Calu3 (cell line): ENCODE measurements around the gene ANKMY1. TPM values are rescaled to one million over a fixed set of nuclear protein-coding genes. Genes with fewer than 3 reads are reported as not detected.

Experiments used
- BruUV-seq: library from RNA; stranded (reverse); fragments of 400-500 nt; replicated peaks from 2 replicates; lab custom pipeline; 2021; lab: Mats Ljungman, UMichigan
- CTCF ChIA-PET: fragments of 300-600 bp; sonication (Branson Sonifier 250); formaldehyde crosslinking; loops from one replicate; lab custom pipeline; 2022; ENCODE audit warnings: antibody characterized with exemption; lab: Charles Lee
- DNase-seq: peaks from one replicate; pipeline ENCODE4 v3.0.0; 2022
- H3K27ac Mint-ChIP-seq: one replicate; pipeline ENCODE4 v1.8.0; 2022; ENCODE audit warnings: mixed read lengths; ENCODE audit not compliant: unreplicated experiment
- H3K27me3 Mint-ChIP-seq: one replicate; pipeline ENCODE4 v1.8.0; 2022; ENCODE audit warnings: mixed read lengths; ENCODE audit not compliant: unreplicated experiment
- H3K36me3 Mint-ChIP-seq: one replicate; pipeline ENCODE4 v1.8.0; 2022; ENCODE audit warnings: mild to moderate bottlenecking, moderate library complexity, mixed read lengths; ENCODE audit not compliant: insufficient read depth, unreplicated experiment
- H3K4me1 Mint-ChIP-seq: one replicate; pipeline ENCODE4 v1.8.0; 2022; ENCODE audit warnings: mild to moderate bottlenecking, low read depth, mixed read lengths; ENCODE audit not compliant: unreplicated experiment
- H3K4me3 Mint-ChIP-seq: one replicate; pipeline ENCODE4 v1.8.0; 2022; ENCODE audit warnings: mild to moderate bottlenecking, low read depth, moderate library complexity, mixed read lengths; ENCODE audit not compliant: unreplicated experiment
- H3K9me3 Mint-ChIP-seq: one replicate; pipeline ENCODE4 v1.8.0; 2022; ENCODE audit warnings: low read depth, mixed read lengths; ENCODE audit not compliant: unreplicated experiment
- CTCF ChIP-seq: fragments of 200-600 bp; IDR thresholded peaks from one replicate; pipeline ENCODE4 v1.8.0; 2022; ENCODE audit warnings: antibody characterized with exemption; ENCODE audit not compliant: unreplicated experiment
- intact Hi-C: fragments of 100-400 bp; cut with micrococcal nuclease; formaldehyde crosslinking; loops from one replicate; pipeline ENCODE4 v1.10.0; 2022; ENCODE audit not compliant: unreplicated experiment
- total RNA-seq: library from RNA; stranded (reverse); gene quantifications from 2 replicates; pipeline ENCODE4 v1.2.3, GENCODE V29; 2022

ANKMY1 gene
- total RNA-seq, 1 experiment from 2014 or later = 38.2 TPM

- no peaks in the 10 kb centered on the region for H3K9me3 Mint-ChIP-seq
- BruUV-seq = TSS peak; percentile 18
- no peak for DNase-seq
- no peak overlapping the region for H3K4me3 Mint-ChIP-seq
- intact Hi-C loops = no loop called here
- TF ChIP-seq CTCF = no peak
- H3K4me1 Mint-ChIP-seq = peaks cover 32% of the 10 kb centered on the region
- H3K36me3 Mint-ChIP-seq = peaks cover 81% of the 10 kb centered on the region
- H3K27ac Mint-ChIP-seq = no peak overlapping the region
- CTCF ChIA-PET = no interaction called here
- no peaks in the 10 kb centered on the region for H3K27me3 Mint-ChIP-seq
Measured at GRCh38 chr2:240577281-240578109, 19.7 kb upstream of the ANKMY1 start.

GRCh38 chr2:240576436-240577205, 18.8 kb upstream of the ANKMY1 start:
- Mint-ChIP-seq H3K36me3 (peaks cover 85% of the 10 kb centered on the region), H3K27me3 (no peaks in the 10 kb centered on the region), H3K4me3 (no peak overlapping the region), H3K27ac (no peak overlapping the region), H3K4me1 (peaks cover 28% of the 10 kb centered on the region), H3K9me3 (no peaks in the 10 kb centered on the region)
- intact Hi-C loops = no loop called here
- DNase-seq = no peak
- no peak for TF ChIP-seq CTCF
- BruUV-seq = no TSS peak
- CTCF ChIA-PET = no interaction called here

GRCh38 chr2:240576036-240576435, 18.2 kb upstream of the ANKMY1 start:
- H3K9me3 Mint-ChIP-seq = no peaks in the 10 kb centered on the region
- peaks cover 82% of the 10 kb centered on the region for H3K36me3 Mint-ChIP-seq
- intact Hi-C loops = no loop called here
- peak overlapping the region; percentile 30 for H3K27ac Mint-ChIP-seq
- no peak for DNase-seq
- CTCF ChIA-PET = no interaction called here
- TF ChIP-seq CTCF = no peak
- H3K27me3 Mint-ChIP-seq = no peaks in the 10 kb centered on the region
- no peak overlapping the region for H3K4me3 Mint-ChIP-seq
- peaks cover 28% of the 10 kb centered on the region for H3K4me1 Mint-ChIP-seq
- no TSS peak for BruUV-seq

- Mint-ChIP-seq H3K4me3 (no peak overlapping the region), H3K36me3 (peaks cover 79% of the 10 kb centered on the region), H3K27ac (peak overlapping the region; percentile 30), H3K27me3 (no peaks in the 10 kb centered on the region), H3K9me3 (no peaks in the 10 kb centered on the region), H3K4me1 (peaks cover 21% of the 10 kb centered on the region)
- CTCF ChIA-PET = no interaction called here
- BruUV-seq = no TSS peak
- no peak for DNase-seq
- TF ChIP-seq CTCF = no peak
- intact Hi-C loops = no loop called here
Measured at GRCh38 chr2:240575101-240575965, 17.5 kb upstream of the ANKMY1 start.
